GM12878 (cell line): Measurements from ENCODE around the gene SYMPK. TPM values are rescaled to one million over a fixed set of nuclear protein-coding genes. Genes with fewer than 3 reads are reported as not detected.

ENCODE experiments used
- ATAC-seq: fragments of 200-7000 bp; cut with Tn5 transposase; 3 replicates; pipeline ENCODE4 v1.9.1; 2020; ENCODE audit warnings: mild to moderate bottlenecking, moderate library complexity
- BruUV-seq: library from RNA; stranded (reverse); fragments of 400-500 nt; replicated peaks from 2 replicates; lab custom pipeline; 2021; lab: Mats Ljungman, UMichigan
- CTCF ChIA-PET: fragments of 300-600 bp; sonication (Branson Sonifier 250); formaldehyde crosslinking; extraction: SDS; loops from one replicate; lab custom pipeline; 2021; ENCODE audit warnings: inconsistent platforms; lab: Yijun Ruan, JAX
- POLR2A ChIA-PET: fragments of 350-600 bp; formaldehyde crosslinking; extraction: SDS; loops from one replicate; lab custom pipeline; 2021; ENCODE audit warnings: inconsistent platforms; lab: Charles Lee
- RAD21 ChIA-PET: fragments of 300-600 bp; sonication (Branson Sonifier 250); formaldehyde crosslinking; loops from one replicate; lab custom pipeline; 2023; ENCODE audit warnings: antibody characterized with exemption; ENCODE audit not compliant: unreplicated experiment; lab: Charles Lee
- SMC1A ChIA-PET: fragments of 300-600 bp; sonication (Branson Sonifier 250); formaldehyde crosslinking; loops from one replicate; lab custom pipeline; 2023; ENCODE audit not compliant: unreplicated experiment, uncharacterized antibody; lab: Charles Lee
- DNase-seq: peaks from one replicate; pipeline ENCODE4 v3.0.0-alpha.2; 2011; ENCODE audit warnings: low read depth, low spot score
- FAIRE-seq: peaks from 3 replicates; lab custom pipeline; 2011; peaks lifted over from hg19 to GRCh38; lab: Jason Lieb, UNC
- H2AFZ ChIP-seq: 2 replicates; pipeline ENCODE4 v1.6.0; 2011; ENCODE audit warnings: low read depth, low read length, control low read depth; ENCODE audit not compliant: control insufficient read depth
- H3K27ac ChIP-seq: 2 replicates; pipeline ENCODE4 v1.5.1; 2011; ENCODE audit warnings: control low read depth; ENCODE audit not compliant: control insufficient read depth, insufficient read depth
- H3K27me3 ChIP-seq, 2 experiments: replicated peaks in 1 of 2; 2 replicates each; pipeline versions ENCODE4 v1.6.0 to v1.6.1; 2011; ENCODE audit warnings: low read length in 1 of 2; ENCODE audit not compliant: control insufficient read depth in 2 of 2, insufficient read depth in 2 of 2
- H3K36me3 ChIP-seq, 2 experiments: 2 replicates each; pipeline ENCODE4 v1.5.1; 2011; ENCODE audit warnings: low read length in 1 of 2; ENCODE audit not compliant: control insufficient read depth in 2 of 2, insufficient read depth in 2 of 2
- H3K4me1 ChIP-seq: 2 replicates; pipeline ENCODE4 v1.6.1; 2011; ENCODE audit warnings: mild to moderate bottlenecking, low read length, moderate library complexity, mixed read lengths; ENCODE audit not compliant: control insufficient read depth, insufficient read depth
- H3K4me2 ChIP-seq: 2 replicates; pipeline ENCODE4 v1.6.0; 2011; ENCODE audit warnings: control low read depth; ENCODE audit not compliant: control insufficient read depth, insufficient read depth
- H3K4me3 ChIP-seq: fragments of 200-600 bp; sonication (generic); 2 replicates; pipeline ENCODE4 v1.5.1; 2016
- H3K79me2 ChIP-seq: 2 replicates; pipeline ENCODE4 v1.6.0; 2011; ENCODE audit warnings: low read length; ENCODE audit not compliant: control insufficient read depth, insufficient read depth
- H3K9ac ChIP-seq: 2 replicates; pipeline ENCODE4 v1.8.0; 2011; ENCODE audit warnings: low read length, control low read depth, mixed read lengths; ENCODE audit not compliant: control insufficient read depth, insufficient read depth
- H3K9me3 ChIP-seq: replicated peaks from 3 replicates; pipeline ENCODE4 v1.5.1; 2011; ENCODE audit warnings: mild to moderate bottlenecking, low read length; ENCODE audit not compliant: control insufficient read depth, insufficient read depth
- H4K20me1 ChIP-seq: 2 replicates; pipeline ENCODE4 v1.6.0; 2011; ENCODE audit not compliant: control insufficient read depth, insufficient read depth
- HDGF ChIP-seq: fragments of 450-650 bp; IDR thresholded peaks from 2 replicates; pipeline ENCODE4 v1.6.1; 2016; ENCODE audit warnings: antibody characterized with exemption
- KLF5 ChIP-seq: fragments of 450-650 bp; IDR thresholded peaks from 2 replicates; pipeline ENCODE4 v1.6.1; 2014; ENCODE audit warnings: mild to moderate bottlenecking; ENCODE audit not compliant: partially characterized antibody
- MXI1 ChIP-seq: fragments of 150-350 bp; IDR thresholded peaks from 2 replicates; pipeline ENCODE4 v1.6.1; 2011; ENCODE audit warnings: low read depth, mild to moderate bottlenecking, inconsistent platforms, low read length, improper control_type of control experiment
- NFYA ChIP-seq: IDR thresholded peaks from 2 replicates; pipeline ENCODE4 v1.6.1; 2011; ENCODE audit warnings: low read depth, mild to moderate bottlenecking, low read length, improper control_type of control experiment, borderline replicate concordance
- POLR2A ChIP-seq: IDR thresholded peaks from 2 replicates; pipeline ENCODE4 v1.6.1; 2011; ENCODE audit warnings: low read depth, mild to moderate bottlenecking, low read length
- WRNIP1 ChIP-seq: IDR thresholded peaks from 2 replicates; pipeline ENCODE4 v1.6.1; 2011; ENCODE audit warnings: low read depth, low read length, improper control_type of control experiment, borderline replicate concordance
- ZBTB11 ChIP-seq: fragments of 450-650 bp; formaldehyde crosslinking; IDR thresholded peaks from 2 replicates; pipeline ENCODE4 v1.5.0; 2022; ENCODE audit warnings: mild to moderate bottlenecking, missing genetic modification characterization
- ZNF274 ChIP-seq: IDR thresholded peaks from one replicate; pipeline ENCODE4 v1.8.0; 2011; ENCODE audit not compliant: insufficient read length, insufficient read depth
- WGBS: methylation state at CpG from one replicate; pipeline ENCODE4 v1.1.6; 2016; ENCODE audit warnings: low lambda C conversion rate; ENCODE audit not compliant: insufficient replicate concordance, insufficient coverage; ENCODE audit errors: missing lambda C conversion rate; 5-methylcytosine and 5-hydroxymethylcytosine counted together
- in situ Hi-C: fragments of 300-500 bp; cut with MboI; formaldehyde crosslinking; loops from 9 replicates; pipeline ENCODE4 v1.14.3; 2018; ENCODE audit warnings: mixed read lengths
- intact Hi-C: fragments of 100-400 bp; cut with micrococcal nuclease; formaldehyde crosslinking; loops from one replicate; pipeline ENCODE4 v1.14.2; 2022; ENCODE audit not compliant: unreplicated experiment
- polyA plus RNA-seq, 11 experiments: library from polyadenylated mRNA; depleted of rRNA in 4 of 11; unstranded in 6 of 11; stranded (reverse) in 5 of 11; fragments of >200 nt; fragmentation: Nextera tagmentation in 4 of 11; fragmentation: Illumina TruSeq in 1 of 11; extraction: Ambion mirVana in 4 of 11; extraction: Trizol in 1 of 11; gene quantifications; 1 replicate in 1 of 11; 2 replicates in 10 of 11; pipeline versions ENCODE4 v1.2.1 to v1.2.3, GENCODE V29; 2011 to 2016; ENCODE audit warnings: inconsistent platforms in 2 of 11, missing spikeins in 2 of 11, low read depth in 1 of 11
- total RNA-seq, 4 experiments: library from RNA; depleted of rRNA in 3 of 4; stranded (reverse); fragments of >200 nt in 3 of 4; fragmentation: Illumina TruSeq in 1 of 4; extraction: Trizol in 1 of 4; gene quantifications; 2 replicates each; pipeline versions ENCODE4 v1.2.1 to v1.2.3, GENCODE V29; 2013 to 2021

The SYMPK gene
- total and polyA plus RNA-seq, 10 of the 15 experiments (the other 5 are each of a cell fraction or from before 2014, with no cell fraction given), result 0.49 to 109 (median 42.5) TPM

DNA sequence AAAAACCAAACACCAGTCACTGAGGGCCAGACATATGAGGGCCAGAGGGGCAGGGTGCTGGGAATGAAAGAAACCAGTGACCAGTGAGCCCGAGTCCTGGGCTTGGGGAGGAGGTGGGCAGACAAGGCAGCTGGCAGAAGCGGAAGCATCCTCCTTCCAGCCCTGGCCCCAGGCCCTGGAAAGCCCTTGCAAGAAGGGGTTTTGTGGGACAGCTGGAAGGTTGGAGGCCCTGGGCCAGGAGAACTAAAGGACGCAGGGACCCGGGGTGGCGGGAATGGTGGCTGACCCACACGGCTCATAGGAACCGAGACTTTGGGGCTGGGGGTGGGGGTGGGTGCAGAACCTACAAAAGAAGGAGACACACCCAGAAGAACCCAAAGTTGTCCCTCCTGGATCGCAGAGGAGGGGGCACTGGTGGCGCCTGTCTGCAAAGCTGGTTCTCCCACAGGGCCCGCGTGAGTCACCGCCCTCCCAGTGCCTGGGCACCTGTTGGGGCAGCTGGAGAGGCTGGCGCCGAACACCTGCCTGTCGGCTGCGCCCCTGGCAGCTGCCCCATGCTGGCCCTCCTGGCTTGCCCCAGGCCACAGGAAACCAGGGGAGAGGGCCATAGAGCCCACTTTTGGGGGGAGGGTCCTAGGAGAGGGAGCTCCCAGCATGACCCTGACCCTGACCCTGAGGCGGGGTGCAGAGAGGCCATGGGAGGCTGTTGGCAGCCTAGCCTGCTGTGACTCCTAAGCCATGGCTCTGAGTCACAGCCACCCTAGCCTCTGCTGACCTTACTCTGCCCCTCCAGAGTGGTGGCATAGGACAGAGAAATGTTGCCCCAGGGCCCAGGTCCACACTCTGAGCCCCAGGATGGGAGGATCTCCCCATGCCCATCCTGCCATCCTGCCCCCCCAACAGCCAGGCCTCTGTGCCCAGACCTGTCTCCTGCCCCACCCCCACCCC, 81.5 kb downstream of the SYMPK start:
- no peaks in the 10 kb centered on the region for H4K20me1 ChIP-seq
- in situ Hi-C loops, result no loop called here
- SMC1A ChIA-PET, result no interaction called here
- ATAC-seq, result no peak
- WGBS, result 73% methylated on average over 17 of the region's 17 CpGs
- peaks cover 0 to 2% of the 10 kb centered on the region in 2 experiments; a peak in 1 of 4 replicates for H3K36me3 ChIP-seq
- H3K4me2 ChIP-seq, result no peak overlapping the region
- no TSS peak for BruUV-seq
- intact Hi-C loops, result no loop called here
- no peaks in the 10 kb centered on the region for H3K79me2 ChIP-seq
- DNase-seq, result no peak
- no peak overlapping the region for H3K9ac ChIP-seq
- H2AFZ ChIP-seq, result no peak overlapping the region
- H3K4me1 ChIP-seq, result peaks cover 11% of the 10 kb centered on the region
- POLR2A ChIA-PET, result no interaction called here
- H3K27ac ChIP-seq, result no peak overlapping the region
- RAD21 ChIA-PET, result interaction anchor here (1.8 kb wide), 1 partner anchor 89 kb away, joined by 3 read pairs; the partner anchor contains the start of gene QPCTL
- H3K9me3 ChIP-seq, result no peaks in the 10 kb centered on the region
- H3K27me3 ChIP-seq, result no peaks in the 10 kb centered on the region
- H3K4me3 ChIP-seq, result no peak overlapping the region
- CTCF ChIA-PET, result interaction anchor here (0.6 kb wide), 1 partner anchor 13 kb away, joined by 3 read pairs; no protein-coding TSS in a partner anchor
- no peak for FAIRE-seq
- peak; percentile 54; the same call in 1 of the 2 replicates for TF ChIP-seq POLR2A
- TF ChIP-seq KLF5, result no peak

DNA sequence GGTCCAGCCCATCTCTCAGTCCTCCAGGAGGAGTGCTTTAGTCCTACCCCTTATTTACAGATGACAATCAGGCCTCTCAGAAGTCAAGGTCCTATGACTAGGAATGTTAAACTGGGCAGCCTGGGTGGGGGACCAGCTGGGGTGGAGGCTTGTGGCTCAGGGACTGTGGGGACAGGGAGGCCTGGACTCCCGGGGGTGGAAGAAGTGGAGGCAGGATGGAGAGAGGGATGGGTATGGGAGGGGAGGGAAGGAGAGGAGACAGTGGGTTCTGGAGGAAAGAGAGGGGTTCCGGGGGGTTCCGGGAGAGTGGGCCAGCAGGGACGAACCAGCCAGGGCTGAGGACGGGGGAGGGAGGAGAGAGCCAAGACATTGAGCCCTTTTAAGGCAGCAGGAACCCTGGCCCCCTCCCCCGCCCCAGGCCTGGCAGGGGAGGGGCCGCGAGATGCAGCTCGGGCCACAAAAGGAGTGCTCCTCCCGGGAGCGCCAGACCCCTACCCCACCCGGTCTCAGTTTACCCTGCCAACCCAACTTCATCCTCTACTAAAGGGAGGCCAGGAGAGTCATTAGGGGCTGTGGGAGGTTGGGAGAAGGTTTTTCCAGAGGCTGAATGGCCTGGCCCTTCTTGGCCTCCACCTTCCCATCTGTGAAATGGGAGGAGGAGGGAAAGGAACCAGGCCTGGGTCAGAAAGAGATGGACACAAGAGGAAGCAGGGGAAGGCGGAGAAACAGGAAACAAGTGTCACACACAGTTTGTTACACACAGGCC, 82.3 kb downstream of the SYMPK start:
- FAIRE-seq (no peak), DNase-seq (no peak), ATAC-seq (no peak)
- ChIA-PET CTCF (interaction anchor here (0.5 to 1.8 kb wide), 2 partner anchors 11 to 12 kb away, joined by 5 to 45 read pairs; partner anchors contain the start of genes DMWD and SIX5), RAD21 (no interaction called here), SMC1A (no interaction called here), POLR2A (no interaction called here)
- BruUV-seq, result no TSS peak
- H3K36me3 ChIP-seq, result no peaks in the 10 kb centered on the region
- no peaks in the 10 kb centered on the region for H4K20me1 ChIP-seq
- 47% methylated on average over 9 of the region's 13 CpGs for WGBS
- intact Hi-C loops (no loop called here), in situ Hi-C loops (no loop called here)
- no peaks in the 10 kb centered on the region for H3K27me3 ChIP-seq
- no peak overlapping the region for H2AFZ ChIP-seq
- H3K4me1 ChIP-seq, result peaks cover 11% of the 10 kb centered on the region
- no peaks in the 10 kb centered on the region for H3K79me2 ChIP-seq
- no peak overlapping the region for H3K4me2 ChIP-seq
- H3K4me3 ChIP-seq, result no peak overlapping the region
- TF ChIP-seq HDGF (no peak), MXI1 (no peak), NFYA (no peak), ZBTB11 (CRISPR knock-in tag) (no peak), ZNF274 (no peak), WRNIP1 (no peak)
- no peaks in the 10 kb centered on the region for H3K9me3 ChIP-seq
- no peak overlapping the region for H3K27ac ChIP-seq
- H3K9ac ChIP-seq, result no peak overlapping the region
